GM18951 (cell line): Measurements from ENCODE around the gene B4GALT3.

ENCODE experiments used
- POLR2A ChIP-seq: IDR thresholded peaks from 4 replicates; pipeline ENCODE4 v1.6.1; 2011; ENCODE audit warnings: mild to moderate bottlenecking; ENCODE audit not compliant: insufficient read length, insufficient read depth; ENCODE audit errors: extremely low read depth
- in situ Hi-C: fragments of 300-500 bp; cut with MboI; formaldehyde crosslinking; loops from one replicate; pipeline ENCODE4 v1.12.0; 2022; ENCODE audit warnings: low sequenced_read_pairs, mixed read lengths, inconsistent platforms; ENCODE audit not compliant: unreplicated experiment

Gene B4GALT3

DNA sequence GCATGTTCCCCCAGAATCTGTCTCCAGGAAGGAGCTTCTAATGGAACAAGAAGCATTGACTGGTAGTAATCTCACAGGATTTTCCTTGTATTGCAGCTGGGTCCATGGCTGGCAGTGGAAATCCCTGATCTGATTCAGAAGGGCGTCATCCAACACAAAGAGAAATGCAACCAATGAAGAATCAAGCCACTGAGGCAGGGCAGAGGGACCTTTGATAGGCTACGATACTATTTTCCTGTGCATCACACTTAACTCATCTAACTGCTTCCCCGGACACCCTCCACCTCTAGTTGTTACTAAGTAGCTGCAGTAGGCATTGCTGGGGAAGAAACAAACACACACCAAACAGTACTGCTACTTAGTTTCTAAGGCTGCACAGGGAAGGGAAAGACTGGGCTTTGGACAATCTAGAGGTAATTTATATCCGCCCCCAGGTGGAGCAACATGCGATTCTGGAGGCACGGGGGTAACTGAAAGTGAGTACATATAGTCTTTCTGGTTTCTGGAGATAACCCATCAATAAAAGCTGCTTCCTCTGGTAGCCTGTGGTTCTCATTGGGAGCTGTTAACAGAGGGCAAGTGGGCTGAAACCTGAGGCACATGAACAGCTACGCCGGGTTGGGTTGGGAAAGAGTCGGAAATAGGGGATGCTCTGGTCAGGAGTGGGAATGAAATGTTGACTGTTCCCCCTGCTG, 18.8 kb downstream of the B4GALT3 start:
- TF ChIP-seq POLR2A: no peak
- in situ Hi-C loops: no loop called here

DNA sequence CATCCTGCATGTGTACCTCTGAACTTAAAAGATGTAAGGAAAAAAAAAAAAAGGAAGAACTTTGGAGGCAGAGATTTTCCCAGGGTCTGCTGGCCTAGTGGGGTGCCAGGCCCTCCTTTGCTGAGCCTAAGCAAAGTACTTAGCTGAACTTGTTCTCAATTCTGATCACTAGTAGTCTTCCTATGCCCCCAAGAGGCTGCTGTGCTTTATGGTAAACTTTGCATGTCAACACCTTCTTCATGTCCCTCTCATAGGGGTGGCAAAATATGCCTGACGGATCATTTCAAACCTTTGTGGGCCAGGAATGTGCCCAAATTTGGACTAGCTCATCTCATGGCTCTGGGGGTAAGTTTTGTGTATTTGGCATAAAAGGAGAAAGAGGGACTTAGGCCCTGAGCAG, 19.4 kb downstream of the B4GALT3 start:
- in situ Hi-C loops: no loop called here

DNA sequence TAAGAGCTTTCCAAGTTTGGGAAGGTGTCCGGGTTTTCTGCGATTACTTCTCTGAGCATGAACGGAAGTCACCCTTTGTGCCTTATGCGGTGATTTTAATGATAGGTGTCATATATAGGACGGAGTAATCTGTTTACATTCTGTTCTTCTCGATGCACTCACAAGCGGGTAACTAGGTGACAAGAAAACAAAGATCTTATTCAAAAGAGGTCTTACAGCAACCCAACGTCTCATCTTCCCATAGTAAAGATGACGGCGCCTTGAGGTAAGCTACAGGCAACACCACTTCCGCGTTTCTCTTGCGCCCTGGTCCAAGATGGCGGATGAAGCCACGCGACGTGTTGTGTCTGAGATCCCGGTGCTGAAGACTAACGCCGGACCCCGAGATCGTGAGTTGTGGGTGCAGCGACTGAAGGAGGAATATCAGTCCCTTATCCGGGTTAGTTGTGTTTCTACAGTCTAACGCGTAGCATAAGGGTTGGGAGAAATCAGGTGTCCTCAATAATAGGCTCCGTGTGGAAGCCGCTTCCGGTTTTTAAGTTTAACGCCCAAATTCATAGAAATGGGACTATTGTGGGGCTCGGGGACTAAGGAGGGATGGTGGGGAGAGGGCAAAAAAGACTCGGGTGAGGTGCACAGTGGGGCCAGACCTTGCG, 23.5 kb downstream of the B4GALT3 start, which contains the start of gene UFC1:
Gene UFC1, plus strand, starts transcription at position 297 of the 656 bp plus-strand sequence. Its CDS starts 20 bp downstream, at position 317.
- TF ChIP-seq POLR2A: peak; percentile 79
- in situ Hi-C loops: no loop called here

More for the DNA sequence above, 19.4 kb downstream of the B4GALT3 start:
- TF ChIP-seq POLR2A: no peak

DNA sequence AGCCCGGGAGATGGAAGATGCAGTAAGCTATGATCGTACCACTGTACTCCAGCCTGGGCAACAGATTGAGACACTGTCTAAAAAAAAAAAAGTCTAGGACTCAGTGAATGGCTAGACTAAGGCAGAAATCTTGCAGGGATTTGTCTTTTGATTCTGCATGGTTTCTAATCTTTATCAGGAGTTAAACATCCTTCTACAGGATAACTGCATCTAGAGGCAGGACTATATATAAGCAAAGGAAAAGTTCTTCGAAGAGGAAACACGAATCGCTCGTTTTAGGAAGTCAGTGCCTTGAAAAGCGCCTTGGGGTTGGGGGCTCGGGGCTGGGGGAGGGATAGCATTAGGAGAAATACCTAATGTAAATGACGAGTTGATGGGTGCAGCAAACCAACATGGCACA, 24.1 kb downstream of the B4GALT3 start:
- in situ Hi-C loops: no loop called here
- no peak for TF ChIP-seq POLR2A

DNA sequence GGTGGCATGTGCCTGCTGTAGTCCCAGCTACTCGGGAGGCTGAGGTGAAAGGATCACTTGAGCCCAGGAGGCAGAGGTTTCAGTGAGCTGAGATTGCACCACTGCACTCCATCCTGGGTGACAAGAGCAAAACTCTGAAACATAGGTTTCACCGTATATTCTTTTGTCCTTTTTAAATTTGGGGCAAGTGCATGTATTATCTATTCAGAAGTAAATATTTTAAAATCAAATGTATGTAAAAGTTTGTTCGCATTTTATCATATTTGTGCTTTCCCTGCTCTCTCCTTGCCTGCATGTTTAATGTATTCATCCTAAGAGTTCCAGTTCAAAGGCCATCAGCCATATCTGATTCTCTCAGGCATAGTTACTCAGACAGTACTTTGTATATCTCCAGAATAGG, 31.5 kb downstream of the B4GALT3 start:
- in situ Hi-C loops: no loop called here
- TF ChIP-seq POLR2A: no peak

DNA sequence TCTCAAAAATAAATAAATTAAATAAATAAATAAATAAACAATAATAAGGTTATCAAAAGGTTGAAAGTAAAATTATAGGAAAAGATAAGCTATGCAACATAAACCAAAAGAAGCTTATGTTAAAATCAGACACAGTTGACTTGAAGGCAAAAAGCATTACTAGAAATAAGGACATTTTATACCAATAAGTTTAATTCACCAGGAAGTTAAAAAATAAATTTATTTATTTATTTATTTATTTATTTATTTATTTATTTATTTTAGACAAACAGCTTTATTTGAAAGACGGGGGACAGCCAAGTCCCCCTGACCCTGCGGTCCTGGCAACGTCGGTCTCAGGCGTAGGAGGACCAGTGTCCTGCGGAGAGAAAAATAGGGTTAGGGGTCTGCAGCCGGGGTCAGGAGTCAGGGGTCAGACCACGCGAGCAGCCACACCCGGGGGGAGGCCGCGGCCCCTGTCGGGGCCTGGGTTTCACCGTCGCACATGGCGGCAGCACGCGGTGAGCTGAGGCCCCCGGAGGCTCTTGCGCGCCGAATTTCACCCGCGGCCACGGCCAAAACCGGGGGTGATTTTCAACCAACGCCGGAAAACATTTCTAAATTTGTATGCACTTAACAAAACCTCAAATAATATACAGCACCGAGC, 36.4 kb downstream of the B4GALT3 start:
- in situ Hi-C loops: no loop called here

DNA sequence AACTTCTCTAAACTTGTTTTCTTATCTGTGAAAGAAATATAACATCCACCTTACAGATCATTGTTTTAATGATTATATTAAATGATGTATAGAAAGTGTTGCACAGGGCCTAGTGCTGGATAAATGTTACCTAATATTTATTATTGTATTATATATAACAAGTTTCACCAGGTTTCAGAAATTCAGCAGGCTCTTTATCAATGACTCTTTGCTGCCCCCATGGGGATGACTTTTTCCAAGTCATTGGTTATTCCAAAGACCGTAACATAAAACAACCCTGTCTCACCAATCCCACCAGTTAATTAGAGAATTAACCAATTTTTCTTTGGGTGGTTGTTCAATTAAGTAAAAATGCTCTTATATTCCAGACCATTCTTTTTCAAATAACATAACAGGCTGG, 37.5 kb downstream of the B4GALT3 start:
- no peak for TF ChIP-seq POLR2A
- in situ Hi-C loops: no loop called here

More for the DNA sequence above, 36.4 kb downstream of the B4GALT3 start:
- TF ChIP-seq POLR2A: no peak

DNA sequence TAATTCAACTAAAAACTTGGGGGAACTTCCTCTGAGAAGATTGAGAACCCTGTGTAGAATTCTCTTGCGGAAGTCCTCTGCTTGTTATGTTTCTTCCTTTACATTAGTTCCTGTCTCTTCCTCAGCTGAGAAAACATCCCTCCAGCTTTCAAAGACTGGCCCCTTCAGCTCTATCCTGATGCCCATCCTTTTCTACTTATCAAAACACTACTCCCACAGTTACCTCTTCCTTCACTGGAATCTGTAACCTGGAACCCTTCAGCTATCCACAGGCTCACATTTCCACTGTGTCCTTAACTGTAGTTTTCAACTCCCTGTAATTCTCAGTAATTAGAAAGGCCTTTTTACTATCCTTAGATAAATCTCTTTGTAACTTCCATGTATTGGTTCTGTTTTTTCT, 38.9 kb downstream of the B4GALT3 start:
- in situ Hi-C loops: no loop called here
- no peak for TF ChIP-seq POLR2A

DNA sequence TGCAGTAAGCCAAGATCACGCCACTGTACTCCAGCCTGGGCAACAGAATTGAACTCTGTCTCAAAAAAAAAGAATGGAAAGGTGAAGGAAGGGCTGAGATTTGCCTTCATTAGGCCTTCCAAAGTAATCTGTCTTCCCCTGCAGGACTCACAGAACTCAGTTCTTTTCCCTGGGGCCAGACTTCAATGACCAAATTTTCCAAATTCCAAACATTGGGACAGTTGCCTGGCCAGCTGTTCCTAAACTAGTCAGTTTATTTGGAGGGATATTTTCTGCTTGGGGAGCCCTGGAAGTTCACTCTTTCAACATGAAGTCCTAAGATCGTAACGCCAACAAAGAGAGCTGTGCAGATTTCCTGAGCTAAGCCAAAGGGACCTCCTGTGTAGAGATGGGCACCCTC, 39.4 kb downstream of the B4GALT3 start:
- in situ Hi-C loops: no loop called here
- TF ChIP-seq POLR2A: no peak

DNA sequence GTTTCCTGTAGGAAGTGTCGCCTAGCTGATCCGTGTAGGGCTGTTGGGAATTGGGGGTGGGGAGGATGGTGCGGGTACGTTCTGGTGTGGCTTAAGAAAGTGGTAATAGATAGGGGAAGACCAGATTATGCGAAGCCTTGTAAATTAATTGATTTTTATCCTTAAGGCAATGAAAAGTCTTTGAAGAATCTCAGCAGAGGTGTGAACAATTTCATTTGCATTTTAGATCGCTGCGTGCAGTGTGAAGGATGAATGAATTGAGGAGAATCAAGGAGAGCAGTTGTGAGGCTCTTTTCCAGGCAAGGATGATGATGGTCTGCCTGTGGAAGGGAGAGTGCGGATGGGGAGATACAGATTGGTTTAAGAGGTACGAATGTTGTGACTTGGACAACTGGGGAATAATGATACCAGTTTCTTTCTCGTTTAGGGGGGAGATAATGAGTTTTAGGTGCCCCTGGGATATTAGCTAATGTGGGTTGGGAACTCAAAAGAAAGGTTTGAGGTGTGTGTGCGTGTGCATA, 44.0 kb downstream of the B4GALT3 start:
- no peak for TF ChIP-seq POLR2A
- in situ Hi-C loops: no loop called here

DNA sequence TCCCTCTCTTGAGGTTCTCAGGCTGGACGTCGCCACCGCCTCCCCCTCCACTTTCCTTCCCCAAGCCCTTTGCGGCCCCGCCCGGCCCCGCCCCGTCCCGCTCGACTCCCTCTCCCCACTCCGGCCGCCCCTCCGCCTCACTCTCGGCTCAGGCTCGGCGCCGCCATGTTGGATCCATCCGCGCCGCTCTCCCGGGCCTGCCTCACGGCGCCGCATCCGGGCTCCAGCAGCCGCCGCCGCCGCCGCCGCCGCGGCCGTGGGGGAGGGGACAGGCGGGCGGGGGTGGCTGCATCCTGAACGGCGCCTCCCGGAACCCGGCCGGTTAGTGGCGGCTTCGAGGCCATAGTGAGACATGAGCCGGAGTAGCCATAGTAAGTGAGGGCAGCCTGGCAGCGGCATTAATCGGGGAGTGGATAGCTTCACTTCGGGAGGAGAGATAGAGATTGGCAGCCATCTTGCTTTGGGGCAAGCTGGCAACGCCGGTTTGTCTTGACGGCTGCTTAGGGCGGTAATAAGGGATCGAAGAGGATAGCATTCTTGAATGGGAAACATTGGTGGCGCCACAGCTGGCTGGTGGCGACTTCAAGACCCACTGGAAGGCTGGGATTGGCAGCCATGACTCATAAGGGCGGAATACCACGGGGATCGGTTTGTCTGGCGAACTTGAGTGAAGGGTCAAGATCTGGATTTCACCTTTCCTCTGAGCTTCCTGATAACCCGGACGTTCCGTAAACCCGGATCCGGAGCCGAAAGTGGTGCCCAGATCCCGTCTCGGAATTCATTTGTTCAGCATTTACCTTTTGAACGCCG, 44.7 kb downstream of the B4GALT3 start, which contains the start of gene DEDD:
Gene DEDD, minus strand, starts transcription at position 258 of the 810 bp plus-strand sequence. CDS start 8,205 bp downstream, outside the sequence.
- TF ChIP-seq POLR2A: peak; percentile 59
- in situ Hi-C loops: no loop called here

DNA sequence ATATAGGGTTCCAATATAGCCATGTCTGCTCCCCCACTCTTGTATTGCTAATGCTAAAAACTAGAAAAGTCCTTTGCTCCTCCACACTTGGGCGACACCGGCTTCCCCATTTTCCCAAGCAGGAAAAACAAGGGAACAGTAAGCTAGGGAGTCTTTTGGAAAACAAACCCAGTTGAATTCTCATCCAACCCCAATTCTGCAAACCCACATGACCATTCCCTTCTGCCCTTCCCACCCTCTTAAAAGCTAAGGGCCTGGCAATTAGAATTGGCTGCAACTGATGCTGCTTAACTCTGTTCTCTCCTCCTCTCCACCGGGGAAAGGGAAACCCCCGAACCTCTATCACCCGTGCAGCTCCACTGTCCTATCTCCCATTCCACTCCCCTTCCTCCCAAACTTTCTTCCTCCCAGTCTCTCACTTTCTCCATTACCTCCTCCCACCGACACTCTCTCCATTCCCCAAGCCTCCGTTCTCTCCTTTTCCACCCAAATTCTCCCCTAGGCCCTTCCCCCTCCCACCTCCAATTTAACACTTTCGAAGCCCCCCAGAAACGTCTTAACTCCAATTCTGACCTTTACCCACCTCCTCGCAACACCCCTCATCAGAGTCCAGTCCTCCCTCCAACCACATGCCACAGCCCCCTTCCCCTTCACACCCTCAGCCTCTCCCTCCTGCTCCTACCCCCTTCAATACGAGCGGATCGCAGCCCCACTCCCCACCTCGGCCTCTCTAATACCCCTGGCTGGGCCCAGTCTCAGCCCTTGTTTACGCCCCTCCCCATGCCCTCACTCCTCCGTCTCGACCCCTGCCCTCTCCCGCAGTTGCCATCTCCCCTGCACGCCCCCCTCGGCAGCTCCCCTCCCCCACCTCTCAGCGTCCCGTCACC, 45.5 kb downstream of the B4GALT3 start:
- TF ChIP-seq POLR2A: no peak
- in situ Hi-C loops: no loop called here
